Endothelial cell of umbilical vein (primary cell): ENCODE measurements around the gene ING1. TPM values are rescaled to one million over a fixed set of nuclear protein-coding genes. Genes with fewer than 3 reads are reported as not detected.
A peak's percentile ranks its signal among the peaks of the same experiment; 100 is the strongest.

Experiments
- BruUV-seq: library from RNA; stranded (reverse); fragments of 400-500 nt; replicated peaks from 2 replicates; lab custom pipeline; 2021; lab: Mats Ljungman, UMichigan
- CTCF ChIA-PET: fragments of 300-600, 350-600 bp; sonication (Branson Sonifier 250); formaldehyde crosslinking; loops from one replicate; lab custom pipeline; 2021; ENCODE audit warnings: antibody characterized with exemption, inconsistent platforms; lab: Charles Lee
- POLR2A ChIA-PET: fragments of 300-600, 350-600 bp; sonication (Branson Sonifier 250); formaldehyde crosslinking; loops from one replicate; lab custom pipeline; 2021; ENCODE audit warnings: antibody characterized with exemption, inconsistent platforms; lab: Charles Lee
- DNase-seq: peaks from one replicate; pipeline ENCODE4 v3.0.0-alpha.2; 2011; ENCODE audit warnings: low read depth, low spot score
- FAIRE-seq: peaks from 2 replicates; lab custom pipeline; 2011; peaks lifted over from hg19 to GRCh38; lab: Jason Lieb, UNC
- H2AFZ ChIP-seq: 2 replicates; pipeline ENCODE4 v1.6.0; 2012; ENCODE audit warnings: low read depth, low read length, control low read depth, inconsistent platforms
- H3K27ac ChIP-seq: 2 replicates; pipeline ENCODE4 v1.5.1; 2011; ENCODE audit warnings: low read depth, mild to moderate bottlenecking, control low read depth, low read length, moderate library complexity; ENCODE audit not compliant: insufficient read depth
- H3K27me3 ChIP-seq, 2 experiments: 2 replicates each; pipeline versions ENCODE4 v1.6.0 to v1.6.1; 2011; ENCODE audit warnings: low read length in 2 of 2, mixed read lengths in 1 of 2; ENCODE audit not compliant: control insufficient read depth in 2 of 2, insufficient read depth in 2 of 2
- H3K36me3 ChIP-seq, 2 experiments: 2 replicates in 1 of 2; 3 replicates in 1 of 2; pipeline ENCODE4 v1.5.1; 2011; ENCODE audit warnings: low read length in 2 of 2, mild to moderate bottlenecking in 1 of 2, moderate library complexity in 1 of 2; ENCODE audit not compliant: control insufficient read depth in 2 of 2, insufficient read depth in 2 of 2; ENCODE audit errors: extremely low read depth in 1 of 2
- H3K4me1 ChIP-seq: 3 replicates; pipeline ENCODE4 v1.5.1; 2011; ENCODE audit warnings: mild to moderate bottlenecking, low read length; ENCODE audit not compliant: control insufficient read depth, insufficient read depth; ENCODE audit errors: extremely low read depth
- H3K4me2 ChIP-seq: 2 replicates; pipeline ENCODE4 v1.6.1; 2011; ENCODE audit warnings: low read length, control low read depth, mixed read lengths; ENCODE audit not compliant: insufficient read depth
- H3K4me3 ChIP-seq, 3 experiments: fragments of 200-600 bp in 1 of 3; sonication (generic), shearing (Covaris generic) in 1 of 3; replicated peaks in 1 of 3; 2 replicates each; pipeline ENCODE4 v1.5.1; 2011 to 2016; ENCODE audit warnings: control low read depth in 3 of 3, low read length in 3 of 3, mild to moderate bottlenecking in 2 of 3, inconsistent platforms in 1 of 3, low read depth in 1 of 3, moderate library complexity in 1 of 3; ENCODE audit not compliant: insufficient read depth in 1 of 3
- H3K79me2 ChIP-seq: 2 replicates; pipeline ENCODE4 v1.6.0; 2012; ENCODE audit warnings: low read length, inconsistent platforms; ENCODE audit not compliant: control insufficient read depth, insufficient read depth
- H3K9ac ChIP-seq: replicated peaks from 2 replicates; pipeline ENCODE3; 2011; ENCODE audit warnings: low read length, control low read depth; ENCODE audit not compliant: insufficient read depth; ENCODE audit errors: extremely low read depth
- H3K9me1 ChIP-seq: replicated peaks from 3 replicates; pipeline ENCODE4 v1.6.0; 2011; ENCODE audit warnings: mild to moderate bottlenecking, low read length; ENCODE audit not compliant: control insufficient read depth, insufficient read depth; ENCODE audit errors: extremely low read depth
- H3K9me3 ChIP-seq: replicated peaks from 2 replicates; pipeline ENCODE4 v1.5.1; 2012; ENCODE audit warnings: low read length, inconsistent platforms; ENCODE audit not compliant: control insufficient read depth, insufficient read depth
- H4K20me1 ChIP-seq: replicated peaks from 2 replicates; pipeline ENCODE3; 2011; ENCODE audit warnings: mild to moderate bottlenecking, low read length; ENCODE audit not compliant: control insufficient read depth, insufficient read depth; ENCODE audit errors: extremely low read depth
- CTCF ChIP-seq, 2 donors: IDR thresholded peaks; 1 replicate in 1 of 2; 2 replicates in 1 of 2; pipeline ENCODE4 v1.5.1; 2011; ENCODE audit warnings: low read length in 2 of 2, mild to moderate bottlenecking in 2 of 2, moderate library complexity in 2 of 2, control low read depth in 1 of 2, inconsistent platforms in 1 of 2, low read depth in 1 of 2; ENCODE audit not compliant: insufficient read depth in 1 of 2; ENCODE audit errors: extremely low read depth in 1 of 2
- EZH2 ChIP-seq: IDR thresholded peaks from 2 replicates; pipeline ENCODE4 v1.6.1; 2012; ENCODE audit warnings: borderline replicate concordance, low read depth, mild to moderate bottlenecking, moderate library complexity, low read length, inconsistent platforms; ENCODE audit not compliant: severe bottlenecking
- FOS ChIP-seq: IDR thresholded peaks from 2 replicates; pipeline ENCODE4 v1.6.1; 2011; ENCODE audit warnings: mild to moderate bottlenecking, low read length, moderate library complexity, borderline replicate concordance; ENCODE audit not compliant: insufficient read depth
- GATA2 ChIP-seq: IDR thresholded peaks from 2 replicates; pipeline ENCODE4 v1.7.0; 2011; ENCODE audit warnings: low read depth, mild to moderate bottlenecking, moderate library complexity, mixed read lengths, low read length; ENCODE audit not compliant: insufficient read length, insufficient read depth
- JUN ChIP-seq: IDR thresholded peaks from 2 replicates; pipeline ENCODE4 v1.6.1; 2011; ENCODE audit warnings: borderline replicate concordance, low read depth; ENCODE audit not compliant: insufficient read length, insufficient read depth
- MAX ChIP-seq: IDR thresholded peaks from 2 replicates; pipeline ENCODE4 v1.6.1; 2011; ENCODE audit not compliant: insufficient read depth, insufficient read length
- MYC ChIP-seq: IDR thresholded peaks from one replicate; pipeline ENCODE4 v1.6.1; 2011; ENCODE audit warnings: mild to moderate bottlenecking, low read depth, low read length
- POLR2A ChIP-seq: IDR thresholded peaks from 2 replicates; pipeline ENCODE4 v1.6.1; 2012; ENCODE audit warnings: low read depth, mild to moderate bottlenecking, control low read depth, low read length
- POLR2AphosphoS5 ChIP-seq: IDR thresholded peaks from 2 replicates; pipeline ENCODE4 v1.6.1; 2012; ENCODE audit warnings: low read depth, mild to moderate bottlenecking, control low read depth, low read length, moderate library complexity; ENCODE audit not compliant: insufficient read depth
- dilution Hi-C: fragments of 300-500 bp; cut with MboI; formaldehyde crosslinking; loops from one replicate; pipeline ENCODE4 v1.15.0; 2019; ENCODE audit warnings: low sequenced_read_pairs; ENCODE audit not compliant: extremely low pct_ligation_motif_present
- intact Hi-C: fragments of 100-400 bp; cut with micrococcal nuclease; formaldehyde crosslinking; loops from one replicate; pipeline ENCODE4 v1.10.0; 2022
- polyA plus RNA-seq, 4 experiments: library from polyadenylated mRNA; depleted of rRNA in 3 of 4; stranded (reverse) in 3 of 4; unstranded in 1 of 4; fragments of >200 nt; gene quantifications; 2 replicates each; pipeline versions ENCODE4 v1.2.1 to v1.2.3, GENCODE V29; 2011 to 2012; ENCODE audit warnings: missing spikeins in 1 of 4
- total RNA-seq: library from RNA; stranded (reverse); gene quantifications from 2 replicates; pipeline ENCODE4 v1.2.3, GENCODE V29; 2021

Gene ING1
- total and polyA plus RNA-seq, 2 donors (not counting 3 experiments of a cell fraction or from before 2014, with no cell fraction given), result 10.4 to 10.9 TPM

- Histone ChIP-seq H3K4me3 (no peak overlapping the region), H3K9me3 (no peaks in the 10 kb centered on the region), H3K27me3 (no peaks in the 10 kb centered on the region), H3K27ac (no peak overlapping the region), H4K20me1 (no peaks in the 10 kb centered on the region), H3K79me2 (no peaks in the 10 kb centered on the region), H3K4me2 (no peak overlapping the region), H3K36me3 (no peaks in the 10 kb centered on the region), H3K9me1 (no peaks in the 10 kb centered on the region), H3K9ac (no peak overlapping the region), H3K4me1 (no peaks in the 10 kb centered on the region), H2AFZ (no peak overlapping the region)
- DNase-seq (peak; percentile 9), FAIRE-seq (no peak)
- dilution Hi-C loops, result no loop called here
- intact Hi-C loops, result no loop called here
- CTCF ChIA-PET, result no interaction called here
- TF ChIP-seq MYC (no peak), MAX (no peak), CTCF (IDR thresholded peaks at IDR 0.05; ENCODE audit: extremely low read depth in 1 of 2, insufficient read depth in 1 of 2, low read depth in 1 of 2, low read length in 2 of 2) (no peak), POLR2A (no peak), GATA2 (no peak), EZH2 (no peak), POLR2AphosphoS5 (no peak), FOS (no peak), JUN (no peak)
- no TSS peak for BruUV-seq
- POLR2A ChIA-PET, result no interaction called here
Observed at GRCh38 chr13:110746438-110746837, 32.9 kb downstream of the ING1 start.
